HG02610 (cell line): ENCODE results near the gene CRISP2.

Source experiments
- ATAC-seq: cut with Tn5 transposase; IDR thresholded peaks from one replicate; pipeline ENCODE4 v1.9.1; 2021; ENCODE audit warnings: mild to moderate bottlenecking, moderate library complexity; ENCODE audit not compliant: unreplicated experiment

Gene CRISP2

DNA sequence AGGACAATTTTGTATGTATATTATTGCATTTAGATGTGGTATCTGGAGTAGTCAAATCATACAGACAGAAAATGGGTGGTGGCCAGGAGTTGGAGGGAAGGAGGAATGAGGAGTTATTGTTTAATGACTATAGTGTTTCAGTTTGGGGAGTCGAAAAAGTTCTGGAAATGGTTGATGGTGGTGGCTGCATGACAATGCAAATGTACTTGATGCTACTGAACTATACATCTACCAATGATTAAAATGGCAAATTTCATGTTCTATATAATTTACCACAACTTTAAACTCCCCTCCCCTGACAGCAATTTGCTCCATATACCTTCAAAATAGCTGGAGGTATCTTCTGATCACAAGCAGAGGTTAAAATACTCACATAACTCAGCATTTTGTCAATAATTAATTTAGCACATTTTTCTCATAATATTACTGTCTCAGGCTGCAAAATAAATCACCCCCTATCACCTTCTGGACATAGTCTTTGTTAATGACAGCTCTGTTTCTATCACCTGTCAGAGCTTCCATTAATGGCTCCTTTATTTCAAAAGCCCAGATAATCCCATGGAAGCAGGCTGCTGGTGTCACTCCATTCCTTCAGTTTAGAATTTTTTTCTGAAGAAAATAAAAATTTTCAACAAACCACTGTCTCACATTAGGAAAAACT, 51.0 kb downstream of the CRISP2 start:
- ATAC-seq: no peak

DNA sequence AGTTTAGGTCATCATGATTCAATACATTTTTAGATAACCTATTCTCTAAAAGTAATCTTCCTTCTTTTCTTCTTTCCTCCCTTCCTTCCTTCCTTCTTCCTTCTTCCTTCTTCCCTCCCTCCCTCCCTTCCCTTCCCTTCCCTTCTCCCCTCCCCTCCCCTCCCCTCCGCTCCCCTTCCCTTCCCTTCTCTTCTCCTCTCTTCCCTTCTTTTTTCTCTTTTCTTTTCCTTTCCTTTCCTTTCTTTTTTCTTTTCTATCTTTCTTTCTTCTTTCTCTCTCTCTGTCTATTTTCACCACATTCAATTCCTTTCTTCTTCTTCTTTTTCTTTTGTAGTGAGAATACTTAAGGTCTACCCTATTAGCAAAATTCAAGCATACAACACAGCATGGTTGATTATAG, 59.4 kb downstream of the CRISP2 start:
- no peak for ATAC-seq

DNA sequence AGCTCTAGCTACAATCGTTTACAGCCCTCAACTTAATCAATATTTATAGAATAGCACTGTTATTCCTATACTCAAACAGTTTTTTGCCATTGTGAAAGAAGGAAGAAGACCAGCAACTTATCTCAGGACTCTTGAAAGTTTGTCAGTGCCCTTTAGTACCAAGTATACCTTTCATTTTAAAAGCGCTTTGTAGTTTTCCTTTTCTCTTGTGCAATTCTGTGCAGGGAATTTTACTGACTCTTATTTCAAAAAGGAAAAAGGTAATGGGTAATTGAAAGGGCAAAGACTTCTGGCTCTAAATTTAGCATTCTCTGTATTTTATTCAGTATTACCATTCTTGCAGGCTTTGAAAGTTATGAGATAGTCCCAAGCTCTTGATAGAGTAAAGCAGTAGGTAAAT, 59.9 kb downstream of the CRISP2 start:
- ATAC-seq: no peak

DNA sequence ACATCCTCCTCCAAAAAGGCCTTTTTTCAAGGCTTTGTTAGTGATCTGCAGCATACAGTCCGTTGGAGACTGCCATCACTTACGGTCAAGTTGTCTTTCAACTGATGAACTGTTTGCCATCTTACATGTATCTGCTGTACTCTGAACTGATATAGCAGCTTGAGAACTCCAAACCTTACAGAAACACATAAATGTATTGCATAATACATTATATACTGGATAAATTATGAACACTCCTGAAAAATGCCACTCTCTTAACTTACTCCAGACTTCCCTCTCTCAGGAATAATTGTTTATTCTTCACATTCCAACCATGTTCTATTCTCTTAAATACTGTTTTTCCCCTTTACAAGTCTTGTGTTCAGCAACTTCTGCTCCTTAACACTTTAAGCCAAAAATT, 62.1 kb downstream of the CRISP2 start:
- ATAC-seq: no peak

DNA sequence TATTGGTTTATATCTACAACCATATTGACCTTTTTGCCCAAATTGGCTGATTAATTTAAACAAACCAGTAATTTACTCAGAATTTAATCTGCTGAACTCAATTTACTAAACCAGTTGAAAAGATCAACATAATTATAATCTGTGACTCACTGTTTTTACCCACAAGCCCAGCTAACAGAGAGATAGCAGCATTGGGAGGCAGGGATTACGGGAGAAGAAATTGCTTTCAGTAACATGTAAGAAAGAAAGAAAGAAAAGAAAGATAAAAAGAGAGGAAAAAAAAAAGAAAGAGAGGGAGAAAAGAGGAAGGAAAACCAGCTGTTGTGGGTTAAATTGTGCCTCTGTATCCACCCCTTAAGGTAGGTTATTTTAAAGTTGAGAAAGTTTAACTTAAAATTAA, 63.4 kb downstream of the CRISP2 start:
- no peak for ATAC-seq

DNA sequence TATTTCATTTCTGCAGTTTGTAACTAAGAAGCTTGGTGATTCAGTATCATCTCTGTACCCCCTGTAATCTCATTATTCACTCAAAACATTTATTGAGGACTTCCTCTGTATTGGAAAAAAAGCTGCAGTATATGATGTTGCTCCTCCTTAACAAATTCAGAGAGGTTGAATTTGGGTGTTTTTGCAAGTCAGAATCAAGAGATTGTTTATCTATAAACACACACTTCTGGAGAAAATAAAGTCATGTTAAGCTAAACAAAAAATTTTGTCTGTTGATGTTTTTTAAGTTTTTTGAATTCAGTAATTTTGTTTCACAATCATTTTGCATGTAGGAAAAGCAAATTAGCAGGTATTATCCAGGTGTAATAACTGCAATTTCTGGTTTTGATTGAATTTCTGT, 65.3 kb downstream of the CRISP2 start:
- no peak for ATAC-seq

DNA sequence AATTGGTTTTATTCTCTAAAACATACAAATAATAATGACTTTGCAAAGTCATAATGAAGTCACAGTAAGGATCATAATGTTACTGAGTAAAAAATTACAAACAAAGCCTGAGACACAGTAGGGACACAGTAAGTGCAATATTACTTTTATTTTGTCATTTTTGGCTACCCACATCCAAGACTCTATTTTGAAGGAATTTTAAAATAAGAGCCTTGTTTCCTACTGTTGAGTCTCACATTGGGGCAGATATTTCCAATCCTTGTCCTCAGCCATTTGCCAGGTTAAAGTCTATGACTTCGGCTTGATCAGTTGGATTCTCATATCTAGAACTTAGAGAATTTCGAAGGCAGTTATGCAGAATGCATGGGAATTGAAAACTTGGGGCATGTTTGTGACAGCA, 65.9 kb downstream of the CRISP2 start:
- no peak for ATAC-seq

DNA sequence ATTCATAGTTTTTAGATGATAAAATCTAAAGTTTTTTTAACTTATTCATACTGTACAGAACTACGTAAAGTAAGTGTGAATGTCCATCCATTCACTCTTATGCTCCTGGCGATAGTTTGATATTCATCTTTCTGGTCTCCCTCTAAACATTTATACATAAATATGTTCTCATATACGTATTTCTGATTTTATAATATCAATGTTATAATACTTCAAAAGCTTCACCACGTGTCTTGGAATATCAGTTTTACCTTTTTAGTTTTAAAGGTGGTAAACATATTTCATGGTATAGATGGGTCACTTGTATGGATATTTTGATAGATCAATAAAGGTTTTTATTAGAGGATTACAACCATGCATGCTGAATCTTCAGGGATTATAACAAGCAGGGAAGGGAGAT, 66.4 kb downstream of the CRISP2 start:
- no peak for ATAC-seq

DNA sequence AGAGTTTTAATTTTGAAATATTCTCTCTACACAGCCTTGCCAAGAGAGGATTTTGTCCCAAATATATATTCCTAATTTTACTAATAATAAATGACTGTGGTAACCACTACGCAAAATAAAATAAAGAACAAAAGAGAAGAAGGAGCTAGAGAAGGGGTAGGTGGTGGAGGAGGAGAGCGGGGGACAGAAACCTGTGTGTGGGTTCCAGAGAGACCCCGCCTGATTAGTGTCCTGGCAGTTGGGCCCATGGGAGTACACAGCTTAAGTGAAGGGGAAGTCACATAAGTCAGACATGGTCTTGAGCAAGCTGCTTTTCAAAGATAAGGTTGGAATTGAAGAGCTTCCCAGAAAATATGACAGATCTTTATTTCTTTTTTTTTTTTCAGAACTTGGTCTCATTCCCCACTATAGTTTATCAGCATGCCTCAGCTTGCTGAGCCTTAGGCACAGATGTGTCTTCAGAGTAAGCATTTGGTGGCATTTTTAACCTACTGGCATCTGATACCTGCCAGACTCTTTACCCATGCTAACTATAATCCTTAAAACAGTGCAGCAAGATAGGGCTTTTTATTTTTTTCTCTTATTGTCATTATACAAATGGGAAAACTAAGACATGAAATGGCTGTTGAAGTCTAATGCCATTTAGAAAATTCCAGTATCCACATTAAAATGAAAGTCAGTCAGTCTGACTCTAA, 67.1 kb downstream of the CRISP2 start:
- no peak for ATAC-seq

DNA sequence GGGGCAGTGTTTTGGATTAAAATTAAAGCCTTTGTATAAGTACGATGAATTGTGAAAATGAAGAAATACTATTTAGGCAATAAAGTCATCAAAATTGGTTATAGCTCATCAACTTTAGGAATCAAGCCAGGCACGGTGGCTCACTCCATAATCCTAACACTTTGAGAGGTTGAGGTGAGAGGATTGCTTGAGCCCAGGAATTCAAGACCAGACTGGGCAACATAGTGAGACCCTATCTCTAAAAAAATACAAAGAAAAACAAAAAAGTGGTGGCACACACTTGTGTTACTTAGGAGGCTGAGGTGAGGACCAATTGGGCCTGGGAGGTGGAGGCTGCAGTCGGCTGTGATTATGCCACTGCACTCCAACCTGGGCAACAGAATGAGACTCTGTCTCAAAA, 68.2 kb downstream of the CRISP2 start:
- no peak for ATAC-seq
